Natural killer cell (primary cell): ENCODE results near the gene ST6GAL2. TPM values are rescaled to one million over a fixed set of nuclear protein-coding genes. Genes with fewer than 3 reads are reported as not detected.

ENCODE experiments used
- ATAC-seq, 3 donors: fragments of 150-1000 bp in 2 of 3; fragments of 200-7000 bp in 1 of 3; cut with Tn5 transposase; 1 replicate in 1 of 3; 2 replicates in 2 of 3; pipeline ENCODE4 v1.10.0; 2021; ENCODE audit warnings: mild to moderate bottlenecking in 2 of 3, moderate library complexity in 2 of 3
- DNase-seq, 2 donors: peaks; one replicate each; pipeline versions ENCODE4 v3.0.0 to v3.0.0-alpha.2; 2013 to 2021; ENCODE audit warnings: mixed read lengths in 1 of 2
- H3K27ac ChIP-seq: one replicate; pipeline ENCODE4 v1.5.1; 2013; ENCODE audit warnings: mild to moderate bottlenecking, low read length
- H3K27me3 ChIP-seq: one replicate; pipeline ENCODE4 v1.6.1; 2013; ENCODE audit warnings: low read length; ENCODE audit not compliant: control insufficient read depth, insufficient read depth
- H3K36me3 ChIP-seq: one replicate; pipeline ENCODE4 v1.6.1; 2013; ENCODE audit warnings: low read length; ENCODE audit not compliant: control insufficient read depth, insufficient read depth
- H3K4me1 ChIP-seq: one replicate; pipeline ENCODE4 v1.6.1; 2013; ENCODE audit warnings: low read length; ENCODE audit not compliant: control insufficient read depth, insufficient read depth
- H3K4me3 ChIP-seq: one replicate; pipeline ENCODE4 v1.5.1; 2013; ENCODE audit warnings: low read length
- H3K9me3 ChIP-seq: one replicate; pipeline ENCODE4 v1.6.1; 2013; ENCODE audit warnings: low read length; ENCODE audit not compliant: control insufficient read depth, insufficient read depth
- H3K27ac Mint-ChIP-seq, 2 donors: one replicate each; pipeline ENCODE4 v1.8.0; 2022; ENCODE audit warnings: mild to moderate bottlenecking in 2 of 2, mixed read lengths in 2 of 2, moderate library complexity in 1 of 2
- H3K27me3 Mint-ChIP-seq, 2 donors: one replicate each; pipeline ENCODE4 v1.8.0; 2022; ENCODE audit warnings: low read depth in 2 of 2, mixed read lengths in 2 of 2
- H3K36me3 Mint-ChIP-seq: one replicate; pipeline ENCODE4 v1.8.0; 2022; ENCODE audit warnings: mixed read lengths
- H3K4me1 Mint-ChIP-seq, 2 donors: one replicate each; pipeline ENCODE4 v1.8.0; 2022; ENCODE audit warnings: mixed read lengths in 2 of 2
- H3K4me3 Mint-ChIP-seq: one replicate; pipeline ENCODE4 v1.8.0; 2022; ENCODE audit warnings: mild to moderate bottlenecking, moderate library complexity, mixed read lengths
- H3K9me3 Mint-ChIP-seq, 2 donors: one replicate each; pipeline ENCODE4 v1.8.0; 2022; ENCODE audit warnings: mixed read lengths in 2 of 2
- WGBS: methylation state at CpG from one replicate; pipeline ENCODE4 v1.1.7; 2013; ENCODE audit warnings: missing lambda C conversion rate; ENCODE audit not compliant: insufficient coverage; 5-methylcytosine and 5-hydroxymethylcytosine counted together
- intact Hi-C: fragments of 100-400 bp; cut with micrococcal nuclease; formaldehyde crosslinking; loops from one replicate; pipeline ENCODE4 v1.14.2; 2022
- total RNA-seq, 4 donors: library from RNA; stranded (reverse); fragments of 120-200 nt in 1 of 4; gene quantifications; one replicate each; pipeline versions ENCODE4 v1.2.3 to v1.2.4, GENCODE V29; 2013 to 2022
- TF ChIP-seq, protein P1 (sequence below): fragments of 200-600 bp; IDR thresholded peaks from one replicate; pipeline ENCODE4 v1.8.0; 2022; ENCODE audit warnings: antibody characterized with exemption

The ST6GAL2 gene
- total RNA-seq, 3 donors from 2014 or later (not counting 1 experiment from before 2014, with no cell fraction given), result not detected

- TF ChIP-seq, protein P1, sequence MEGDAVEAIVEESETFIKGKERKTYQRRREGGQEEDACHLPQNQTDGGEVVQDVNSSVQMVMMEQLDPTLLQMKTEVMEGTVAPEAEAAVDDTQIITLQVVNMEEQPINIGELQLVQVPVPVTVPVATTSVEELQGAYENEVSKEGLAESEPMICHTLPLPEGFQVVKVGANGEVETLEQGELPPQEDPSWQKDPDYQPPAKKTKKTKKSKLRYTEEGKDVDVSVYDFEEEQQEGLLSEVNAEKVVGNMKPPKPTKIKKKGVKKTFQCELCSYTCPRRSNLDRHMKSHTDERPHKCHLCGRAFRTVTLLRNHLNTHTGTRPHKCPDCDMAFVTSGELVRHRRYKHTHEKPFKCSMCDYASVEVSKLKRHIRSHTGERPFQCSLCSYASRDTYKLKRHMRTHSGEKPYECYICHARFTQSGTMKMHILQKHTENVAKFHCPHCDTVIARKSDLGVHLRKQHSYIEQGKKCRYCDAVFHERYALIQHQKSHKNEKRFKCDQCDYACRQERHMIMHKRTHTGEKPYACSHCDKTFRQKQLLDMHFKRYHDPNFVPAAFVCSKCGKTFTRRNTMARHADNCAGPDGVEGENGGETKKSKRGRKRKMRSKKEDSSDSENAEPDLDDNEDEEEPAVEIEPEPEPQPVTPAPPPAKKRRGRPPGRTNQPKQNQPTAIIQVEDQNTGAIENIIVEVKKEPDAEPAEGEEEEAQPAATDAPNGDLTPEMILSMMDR, result no peak
- no peak for ATAC-seq
- Histone ChIP-seq H3K27me3 (no peaks in the 10 kb centered on the region), H3K4me3 (no peak overlapping the region), H3K9me3 (no peaks in the 10 kb centered on the region), H3K27ac (no peak overlapping the region), H3K36me3 (no peaks in the 10 kb centered on the region), H3K4me1 (no peaks in the 10 kb centered on the region)
- H3K9me3 Mint-ChIP-seq, result peaks cover 0 to 3% of the 10 kb centered on the region in 2 donors
- H3K27me3 Mint-ChIP-seq, result no peaks in the 10 kb centered on the region
- no peaks in the 10 kb centered on the region for H3K36me3 Mint-ChIP-seq
- intact Hi-C loops, result no loop called here
- H3K27ac Mint-ChIP-seq, result no peak overlapping the region
- no peak overlapping the region for H3K4me3 Mint-ChIP-seq
- no peaks in the 10 kb centered on the region for H3K4me1 Mint-ChIP-seq
- DNase-seq, result no peak
- WGBS, result 84% methylated on average over 2 of the region's 2 CpGs
These were observed 80.3 kb downstream of the ST6GAL2 start for GRCh38 chr2:106805716-106806115.

DNA sequence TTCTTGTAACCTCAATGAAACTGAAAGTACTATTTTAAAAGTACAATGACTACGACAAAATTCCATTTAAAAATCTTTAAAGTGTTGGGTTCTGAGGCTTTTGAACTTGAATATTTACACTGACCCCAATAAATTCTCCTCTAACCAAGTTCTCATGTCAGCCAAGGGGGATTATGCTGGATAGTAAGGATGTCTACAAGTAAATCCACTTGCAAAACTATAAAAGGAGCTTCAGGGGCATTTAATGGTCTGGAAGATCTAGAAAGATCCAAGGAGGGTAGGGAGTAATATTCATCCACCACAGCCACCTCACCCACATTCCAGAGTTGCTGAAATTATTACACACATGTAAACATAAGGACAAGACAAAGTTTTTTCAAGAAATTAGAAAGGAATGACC is 81.8 kb downstream of the ST6GAL2 start:
- no peaks in the 10 kb centered on the region for H3K36me3 ChIP-seq
- WGBS, result no CpG with 5 or more reads among the region's 1 CpG
- no peak overlapping the region for H3K27ac ChIP-seq
- no peak overlapping the region for H3K4me3 Mint-ChIP-seq
- no peaks in the 10 kb centered on the region for H3K27me3 Mint-ChIP-seq
- no peaks in the 10 kb centered on the region for H3K36me3 Mint-ChIP-seq
- DNase-seq (no peak), ATAC-seq (no peak)
- H3K4me1 ChIP-seq, result no peaks in the 10 kb centered on the region
- no peaks in the 10 kb centered on the region for H3K4me1 Mint-ChIP-seq
- no peak overlapping the region for H3K4me3 ChIP-seq
- no peaks in the 10 kb centered on the region for H3K9me3 ChIP-seq
- peaks cover 2 to 3% of the 10 kb centered on the region in 2 donors for H3K9me3 Mint-ChIP-seq
- intact Hi-C loops, result no loop called here
- H3K27me3 ChIP-seq, result no peaks in the 10 kb centered on the region
- H3K27ac Mint-ChIP-seq, result no peak overlapping the region
- TF ChIP-seq, protein P1, result no peak

DNA sequence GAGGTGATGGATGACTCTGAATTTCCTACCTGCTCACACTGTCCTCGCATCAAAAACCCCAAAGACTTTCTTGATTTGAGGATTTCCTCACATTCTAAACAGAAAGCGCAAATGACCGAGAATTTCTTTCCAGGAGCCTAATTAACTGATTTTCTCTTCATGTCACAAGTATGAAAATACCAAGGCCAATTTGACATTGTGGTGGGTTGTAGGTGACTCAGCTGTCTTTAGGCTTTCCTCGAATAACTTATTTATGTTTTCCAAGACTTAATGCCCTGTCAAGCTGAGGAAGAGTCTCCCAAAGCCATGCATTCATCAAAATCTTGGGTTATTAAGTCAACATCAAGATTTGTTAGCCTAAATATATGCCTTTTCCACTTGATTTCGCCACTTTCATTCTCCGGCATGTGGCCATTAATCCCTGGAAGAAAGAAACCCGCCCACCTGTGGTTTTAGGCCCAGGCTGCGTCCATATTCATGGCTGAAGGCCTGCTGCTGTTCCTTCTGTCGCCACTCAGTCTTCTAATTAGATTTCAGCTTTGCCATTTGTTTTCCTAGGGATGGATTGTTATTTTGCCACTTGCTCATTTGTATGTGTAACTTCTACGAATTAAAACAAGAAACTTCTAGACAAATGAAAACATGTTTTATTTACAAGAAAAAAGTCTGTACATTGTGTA is 84.9 kb downstream of the ST6GAL2 start:
- H3K4me1 ChIP-seq, result no peaks in the 10 kb centered on the region
- H3K27ac ChIP-seq, result no peak overlapping the region
- no peak overlapping the region for H3K27ac Mint-ChIP-seq
- no peaks in the 10 kb centered on the region for H3K4me1 Mint-ChIP-seq
- no peaks in the 10 kb centered on the region for H3K9me3 ChIP-seq
- no peak overlapping the region for H3K4me3 ChIP-seq
- no peak overlapping the region for H3K4me3 Mint-ChIP-seq
- 48% methylated on average over 9 of the region's 10 CpGs for WGBS
- no peaks in the 10 kb centered on the region for H3K27me3 Mint-ChIP-seq
- H3K36me3 Mint-ChIP-seq, result no peaks in the 10 kb centered on the region
- intact Hi-C loops, result no loop called here
- H3K36me3 ChIP-seq, result no peaks in the 10 kb centered on the region
- no peaks in the 10 kb centered on the region for H3K27me3 ChIP-seq
- H3K9me3 Mint-ChIP-seq, result peaks cover 2 to 3% of the 10 kb centered on the region in 2 donors
- TF ChIP-seq, protein P1, result no peak
- DNase-seq, result no peak
- ATAC-seq, result no peak

- Histone ChIP-seq H3K4me3 (no peak overlapping the region), H3K9me3 (no peaks in the 10 kb centered on the region), H3K27me3 (no peaks in the 10 kb centered on the region), H3K4me1 (no peaks in the 10 kb centered on the region), H3K36me3 (no peaks in the 10 kb centered on the region), H3K27ac (no peak overlapping the region)
- no peaks in the 10 kb centered on the region for H3K36me3 Mint-ChIP-seq
- H3K27ac Mint-ChIP-seq, result no peak overlapping the region
- H3K4me3 Mint-ChIP-seq, result no peak overlapping the region
- 95% methylated on average over 3 of the region's 4 CpGs for WGBS
- TF ChIP-seq, protein P1, result no peak
- DNase-seq (no peak), ATAC-seq (no peak)
- no peaks in the 10 kb centered on the region for H3K4me1 Mint-ChIP-seq
- H3K9me3 Mint-ChIP-seq, result peaks cover 2 to 3% of the 10 kb centered on the region in 2 donors
- H3K27me3 Mint-ChIP-seq, result no peaks in the 10 kb centered on the region
- intact Hi-C loops, result no loop called here
These were observed 85.8 kb downstream of the ST6GAL2 start for GRCh38 chr2:106800180-106800579.
